ENCODE data around the gene C16orf95. TPM values are rescaled to one million over a fixed set of nuclear protein-coding genes. Genes with fewer than 3 reads are reported as not detected.

Gene C16orf95
- total RNA-seq, 1 experiment from 2014 or later, result 6.0 TPM

DNA sequence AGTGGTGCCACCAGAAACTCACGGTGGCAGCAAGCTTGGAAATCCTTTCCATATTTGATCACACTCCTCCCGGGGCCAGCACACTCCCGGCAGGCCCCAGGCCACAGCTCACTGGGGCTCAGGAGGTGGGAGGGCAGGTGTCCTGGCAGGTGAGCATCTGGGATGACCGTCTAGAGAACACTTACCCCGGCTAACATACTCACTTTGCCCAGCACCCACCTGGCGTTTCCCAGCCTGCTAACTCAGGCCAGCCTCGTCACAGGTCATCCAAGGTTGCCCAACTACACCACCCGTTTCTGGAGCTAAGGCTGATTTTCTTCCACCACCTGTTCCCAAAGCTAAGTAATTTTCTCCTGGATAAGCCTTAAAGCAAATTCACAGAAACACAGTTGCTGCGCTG, 41.5 kb upstream of the C16orf95 start:
- POLR2A ChIA-PET, result no interaction called here
- intact Hi-C loops (cut with micrococcal nuclease; ENCODE audit: unreplicated experiment) (no loop called here), in situ Hi-C loops (cut with HindIII; ENCODE audit: low pct_unique_long_range_greater_than_20kb, low sequenced_read_pairs) (no loop called here)
- no peaks in the 10 kb centered on the region for H3K9me3 ChIP-seq (ENCODE audit: control insufficient read depth, insufficient read depth, low read depth, low read length)
- H3K27me3 ChIP-seq (ENCODE audit: control insufficient read depth, insufficient read depth, low read length), result no peaks in the 10 kb centered on the region
- TF ChIP-seq, protein P1, sequence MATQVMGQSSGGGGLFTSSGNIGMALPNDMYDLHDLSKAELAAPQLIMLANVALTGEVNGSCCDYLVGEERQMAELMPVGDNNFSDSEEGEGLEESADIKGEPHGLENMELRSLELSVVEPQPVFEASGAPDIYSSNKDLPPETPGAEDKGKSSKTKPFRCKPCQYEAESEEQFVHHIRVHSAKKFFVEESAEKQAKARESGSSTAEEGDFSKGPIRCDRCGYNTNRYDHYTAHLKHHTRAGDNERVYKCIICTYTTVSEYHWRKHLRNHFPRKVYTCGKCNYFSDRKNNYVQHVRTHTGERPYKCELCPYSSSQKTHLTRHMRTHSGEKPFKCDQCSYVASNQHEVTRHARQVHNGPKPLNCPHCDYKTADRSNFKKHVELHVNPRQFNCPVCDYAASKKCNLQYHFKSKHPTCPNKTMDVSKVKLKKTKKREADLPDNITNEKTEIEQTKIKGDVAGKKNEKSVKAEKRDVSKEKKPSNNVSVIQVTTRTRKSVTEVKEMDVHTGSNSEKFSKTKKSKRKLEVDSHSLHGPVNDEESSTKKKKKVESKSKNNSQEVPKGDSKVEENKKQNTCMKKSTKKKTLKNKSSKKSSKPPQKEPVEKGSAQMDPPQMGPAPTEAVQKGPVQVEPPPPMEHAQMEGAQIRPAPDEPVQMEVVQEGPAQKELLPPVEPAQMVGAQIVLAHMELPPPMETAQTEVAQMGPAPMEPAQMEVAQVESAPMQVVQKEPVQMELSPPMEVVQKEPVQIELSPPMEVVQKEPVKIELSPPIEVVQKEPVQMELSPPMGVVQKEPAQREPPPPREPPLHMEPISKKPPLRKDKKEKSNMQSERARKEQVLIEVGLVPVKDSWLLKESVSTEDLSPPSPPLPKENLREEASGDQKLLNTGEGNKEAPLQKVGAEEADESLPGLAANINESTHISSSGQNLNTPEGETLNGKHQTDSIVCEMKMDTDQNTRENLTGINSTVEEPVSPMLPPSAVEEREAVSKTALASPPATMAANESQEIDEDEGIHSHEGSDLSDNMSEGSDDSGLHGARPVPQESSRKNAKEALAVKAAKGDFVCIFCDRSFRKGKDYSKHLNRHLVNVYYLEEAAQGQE (IDR thresholded peaks at IDR 0.05; ENCODE audit: insufficient read depth in 1 of 2, low read depth in 2 of 2, low read length in 1 of 2), result no peak
- TF ChIP-seq POLR2AphosphoS5 (IDR thresholded peaks at IDR 0.05; ENCODE audit: low read depth, low read length) (no peak), TCF7L2 (IDR thresholded peaks at IDR 0.05; ENCODE audit: low read depth, low read length) (no peak), SIN3A (IDR thresholded peaks at IDR 0.05; ENCODE audit: borderline replicate concordance, insufficient read depth, low read depth, low read length) (no peak)
- TF ChIP-seq, protein P2, sequence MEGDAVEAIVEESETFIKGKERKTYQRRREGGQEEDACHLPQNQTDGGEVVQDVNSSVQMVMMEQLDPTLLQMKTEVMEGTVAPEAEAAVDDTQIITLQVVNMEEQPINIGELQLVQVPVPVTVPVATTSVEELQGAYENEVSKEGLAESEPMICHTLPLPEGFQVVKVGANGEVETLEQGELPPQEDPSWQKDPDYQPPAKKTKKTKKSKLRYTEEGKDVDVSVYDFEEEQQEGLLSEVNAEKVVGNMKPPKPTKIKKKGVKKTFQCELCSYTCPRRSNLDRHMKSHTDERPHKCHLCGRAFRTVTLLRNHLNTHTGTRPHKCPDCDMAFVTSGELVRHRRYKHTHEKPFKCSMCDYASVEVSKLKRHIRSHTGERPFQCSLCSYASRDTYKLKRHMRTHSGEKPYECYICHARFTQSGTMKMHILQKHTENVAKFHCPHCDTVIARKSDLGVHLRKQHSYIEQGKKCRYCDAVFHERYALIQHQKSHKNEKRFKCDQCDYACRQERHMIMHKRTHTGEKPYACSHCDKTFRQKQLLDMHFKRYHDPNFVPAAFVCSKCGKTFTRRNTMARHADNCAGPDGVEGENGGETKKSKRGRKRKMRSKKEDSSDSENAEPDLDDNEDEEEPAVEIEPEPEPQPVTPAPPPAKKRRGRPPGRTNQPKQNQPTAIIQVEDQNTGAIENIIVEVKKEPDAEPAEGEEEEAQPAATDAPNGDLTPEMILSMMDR (IDR thresholded peaks at IDR 0.05), result no peak
- no peak overlapping the region for H3K27ac ChIP-seq (ENCODE audit: low read length)
- no peaks in the 10 kb centered on the region for H3K4me1 ChIP-seq (ENCODE audit: control insufficient read depth, insufficient read depth, low read length)
- no TSS peak for BruUV-seq (replicated peaks)
- no peak for DNase-seq (ENCODE audit: low read depth, low spot score)
- no peak for ATAC-seq
- H3K36me3 ChIP-seq (ENCODE audit: control insufficient read depth, insufficient read depth, low read length), result no peaks in the 10 kb centered on the region; the same call in 1 of the 2 replicates
- no peak overlapping the region for H3K4me3 ChIP-seq (ENCODE audit: low read depth in 2 of 2, low read length in 2 of 2)
- CTCF ChIA-PET, result no interaction called here

DNA sequence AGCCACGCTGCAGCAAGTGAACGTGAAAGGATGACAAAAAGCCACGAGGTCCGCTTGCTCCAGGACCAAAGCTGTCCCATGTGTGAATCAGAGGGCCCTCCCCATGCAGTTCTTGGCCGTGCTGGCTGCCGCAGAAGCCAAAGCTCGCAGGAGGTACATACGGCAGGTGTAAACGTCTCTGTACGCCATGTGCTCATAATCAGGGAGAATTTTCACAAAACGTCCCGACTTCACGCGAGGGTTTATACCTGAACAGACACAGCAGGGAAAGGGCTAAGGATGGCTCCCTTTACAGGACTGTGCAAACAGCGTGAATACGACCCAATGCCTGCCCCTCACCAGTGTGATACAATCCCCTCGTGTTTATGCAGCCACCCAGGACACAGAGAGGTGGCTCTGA, 41.1 kb upstream of the C16orf95 start:
- ATAC-seq (no peak), DNase-seq (ENCODE audit: low read depth, low spot score) (no peak)
- no TSS peak for BruUV-seq (replicated peaks)
- no peak overlapping the region for H3K4me3 ChIP-seq (ENCODE audit: low read depth in 2 of 2, low read length in 2 of 2)
- no peaks in the 10 kb centered on the region; the same call in 1 of the 2 replicates for H3K36me3 ChIP-seq (ENCODE audit: control insufficient read depth, insufficient read depth, low read length)
- H3K4me1 ChIP-seq (ENCODE audit: control insufficient read depth, insufficient read depth, low read length), result no peaks in the 10 kb centered on the region
- H3K27ac ChIP-seq (ENCODE audit: low read length), result no peak overlapping the region
- intact Hi-C loops (cut with micrococcal nuclease; ENCODE audit: unreplicated experiment), result no loop called here
- no peaks in the 10 kb centered on the region for H3K9me3 ChIP-seq (ENCODE audit: control insufficient read depth, insufficient read depth, low read depth, low read length)
- ChIA-PET CTCF (no interaction called here), POLR2A (no interaction called here)
- TF ChIP-seq, protein P1 (IDR thresholded peaks at IDR 0.05; ENCODE audit: insufficient read depth in 1 of 2, low read depth in 2 of 2, low read length in 1 of 2), result no peak
- TF ChIP-seq POLR2AphosphoS5 (IDR thresholded peaks at IDR 0.05; ENCODE audit: low read depth, low read length), result no peak
- no peak for TF ChIP-seq SIN3A (IDR thresholded peaks at IDR 0.05; ENCODE audit: borderline replicate concordance, insufficient read depth, low read depth, low read length)
- TF ChIP-seq TCF7L2 (IDR thresholded peaks at IDR 0.05; ENCODE audit: low read depth, low read length), result no peak
- TF ChIP-seq, protein P2 (IDR thresholded peaks at IDR 0.05), result no peak
- in situ Hi-C loops (cut with HindIII; ENCODE audit: low pct_unique_long_range_greater_than_20kb, low sequenced_read_pairs), result no loop called here
- no peaks in the 10 kb centered on the region for H3K27me3 ChIP-seq (ENCODE audit: control insufficient read depth, insufficient read depth, low read length)
